NCI-H1092 (cell line): ENCODE data around the gene ACAD11.
"Not testable (repeated sequence)": the region's sequence is repeated elsewhere in the genome, so short reads cannot be mapped to it uniquely, and the experiment has no call there.

Source experiments
- DNase-seq: peaks from one replicate; lab custom pipeline; 2025; lab: John Stamatoyannopoulos, UW

ACAD11 gene

GRCh38 chr3:132645058-132645457 lies 14.6 kb downstream of the ACAD11 start:
- DNase-seq: no peak

DNA sequence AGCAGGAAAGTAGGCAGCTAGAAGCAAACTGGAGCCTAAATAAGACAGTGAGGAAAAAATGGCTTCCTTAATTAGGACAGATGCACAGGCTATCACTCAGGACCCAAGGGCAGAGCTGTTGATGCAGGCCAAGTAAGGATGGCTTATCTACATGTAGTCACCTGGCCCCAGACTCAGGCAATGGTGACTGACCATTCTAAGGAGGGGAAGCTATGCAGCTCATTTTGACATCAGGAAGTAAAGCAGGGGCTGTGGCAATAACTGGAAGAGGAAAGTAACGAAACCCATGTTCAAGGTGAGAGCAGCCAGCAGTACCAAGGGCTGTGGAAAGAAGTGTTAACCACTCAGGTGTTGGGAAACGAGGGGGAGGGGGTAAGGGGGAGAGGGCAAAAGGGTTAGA lies 16.2 kb downstream of the ACAD11 start:
- DNase-seq: no peak

DNA sequence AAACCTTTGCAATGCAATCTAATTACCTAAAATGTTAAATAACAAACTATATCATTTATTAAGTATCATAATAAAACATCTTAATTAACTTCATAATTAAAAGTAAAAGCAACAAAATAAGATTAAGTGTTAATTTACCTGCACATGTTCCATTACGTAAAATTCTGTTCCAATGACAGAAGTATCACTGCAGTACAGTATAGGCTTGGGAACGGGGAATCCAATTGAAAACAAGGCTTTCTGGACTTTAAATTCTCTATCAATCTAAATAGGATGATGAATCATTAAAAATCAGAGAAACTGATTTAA lies 17.1 kb downstream of the ACAD11 start:
- DNase-seq: no peak

- no peak for DNase-seq
These were observed 17.6 kb downstream of the ACAD11 start for GRCh38 chr3:132641837-132642538.

- DNase-seq: not testable (repeated sequence)
These were observed 18.2 kb downstream of the ACAD11 start for GRCh38 chr3:132641427-132641826.

GRCh38 chr3:132638706-132639105 lies 20.9 kb downstream of the ACAD11 start:
- no peak for DNase-seq

- DNase-seq: no peak
These were observed 22.0 kb downstream of the ACAD11 start for GRCh38 chr3:132637590-132637989.

DNA sequence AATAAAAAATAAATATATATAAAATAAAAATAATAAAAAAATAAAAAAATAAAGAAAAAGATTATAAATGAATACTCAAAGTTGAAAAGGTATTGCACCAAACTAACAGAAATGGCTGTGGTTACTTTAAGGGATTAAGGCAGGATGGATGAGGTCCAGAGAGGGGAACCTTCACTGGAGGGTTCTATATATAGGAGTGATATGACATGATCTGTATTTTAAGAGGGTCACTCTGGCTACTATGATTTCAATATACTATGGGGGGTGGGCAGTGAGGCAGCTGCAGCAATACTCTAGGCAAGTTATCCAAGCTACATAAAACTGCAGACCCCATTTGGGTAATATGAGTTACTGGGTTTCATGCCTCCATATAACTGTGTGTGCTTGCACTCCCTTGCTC lies 24.6 kb downstream of the ACAD11 start:
- DNase-seq: no peak

DNA sequence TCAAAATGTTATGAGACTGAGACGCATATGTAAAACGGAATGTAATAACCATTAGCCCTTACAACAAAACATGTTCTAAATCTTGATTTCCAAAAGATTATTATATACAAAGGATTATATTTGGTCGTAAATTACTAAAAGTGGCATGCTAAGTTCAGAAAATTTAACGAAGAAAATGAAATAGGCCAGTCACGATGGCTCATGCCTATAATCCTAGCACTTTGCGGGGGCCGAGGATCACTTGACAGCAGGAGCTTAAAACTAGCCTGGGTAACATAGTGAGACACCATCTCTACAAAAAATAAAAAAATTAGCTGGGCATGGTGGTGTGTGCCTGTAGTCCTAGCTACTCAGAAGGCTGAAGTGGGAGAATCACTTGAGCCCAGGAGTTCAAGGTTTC lies 29.0 kb downstream of the ACAD11 start:
- no peak for DNase-seq

DNA sequence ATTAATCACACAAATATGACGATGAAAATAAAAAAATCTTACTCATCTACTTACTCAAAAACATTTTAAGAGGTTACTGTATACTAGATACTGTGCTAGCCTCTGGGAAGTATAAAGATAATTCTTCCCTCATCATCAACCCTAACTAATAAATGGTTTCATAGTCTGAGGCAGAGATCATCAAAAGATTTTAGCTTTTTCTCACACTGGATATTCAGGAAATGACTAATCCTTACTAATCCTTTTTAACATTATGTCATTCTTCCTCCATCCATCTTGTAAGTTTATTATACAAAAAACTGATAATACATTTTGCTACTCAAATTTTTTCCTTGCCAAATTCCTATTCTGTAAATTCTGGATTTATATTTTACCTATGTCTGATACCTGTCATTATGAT lies 29.7 kb downstream of the ACAD11 start:
- DNase-seq: no peak

GRCh38 chr3:132628157-132628556 lies 31.5 kb downstream of the ACAD11 start:
- no peak for DNase-seq

- DNase-seq: no peak
These were observed 32.7 kb downstream of the ACAD11 start for GRCh38 chr3:132626955-132627354.

- DNase-seq: no peak
These were observed 34.0 kb downstream of the ACAD11 start for GRCh38 chr3:132625613-132626012.

GRCh38 chr3:132624790-132625189 lies 34.8 kb downstream of the ACAD11 start:
- DNase-seq: no peak

GRCh38 chr3:132623646-132624045 lies 36.0 kb downstream of the ACAD11 start:
- no peak for DNase-seq

- no peak for DNase-seq
These were observed 36.8 kb downstream of the ACAD11 start for GRCh38 chr3:132622761-132623160.

DNA sequence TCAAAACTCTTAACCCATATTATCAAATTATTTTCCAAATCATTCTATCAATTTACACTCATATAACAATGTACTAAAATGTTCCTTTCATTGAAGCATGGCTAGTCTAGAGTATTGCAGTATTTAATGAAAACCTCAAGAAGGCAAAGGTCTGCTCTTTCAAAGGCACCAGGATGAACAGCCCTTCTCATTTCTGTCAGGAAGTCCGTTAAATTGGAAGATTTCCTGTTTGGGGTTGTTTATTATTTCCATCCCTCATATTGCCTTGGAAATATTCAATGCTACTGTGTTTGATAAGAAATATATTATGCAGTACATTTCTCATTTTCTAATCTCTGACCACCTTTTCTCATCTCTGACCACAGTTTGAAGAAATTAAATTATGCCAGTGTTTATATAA lies 37.5 kb downstream of the ACAD11 start:
- DNase-seq: no peak

DNA sequence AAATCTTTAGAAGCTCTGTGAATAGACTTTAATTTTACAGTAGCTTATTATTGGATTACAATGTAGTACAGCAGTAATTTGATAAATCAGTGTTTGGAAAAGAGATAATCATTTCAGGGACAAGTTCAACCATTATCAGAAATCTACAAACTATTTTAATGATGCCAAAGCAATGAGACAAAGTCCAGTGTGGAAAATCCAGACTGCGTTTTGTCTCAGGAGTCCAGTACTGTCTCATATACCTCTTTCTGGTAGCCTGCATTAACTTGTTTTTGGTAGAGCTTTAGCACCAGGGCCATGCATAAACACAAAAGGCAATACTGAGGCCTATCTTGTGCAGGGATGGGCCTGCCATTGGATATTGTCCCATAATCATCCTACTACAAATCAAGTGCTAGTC lies 42.8 kb downstream of the ACAD11 start:
- DNase-seq: no peak

GRCh38 chr3:132615881-132616280 lies 43.7 kb downstream of the ACAD11 start:
- no peak for DNase-seq

DNA sequence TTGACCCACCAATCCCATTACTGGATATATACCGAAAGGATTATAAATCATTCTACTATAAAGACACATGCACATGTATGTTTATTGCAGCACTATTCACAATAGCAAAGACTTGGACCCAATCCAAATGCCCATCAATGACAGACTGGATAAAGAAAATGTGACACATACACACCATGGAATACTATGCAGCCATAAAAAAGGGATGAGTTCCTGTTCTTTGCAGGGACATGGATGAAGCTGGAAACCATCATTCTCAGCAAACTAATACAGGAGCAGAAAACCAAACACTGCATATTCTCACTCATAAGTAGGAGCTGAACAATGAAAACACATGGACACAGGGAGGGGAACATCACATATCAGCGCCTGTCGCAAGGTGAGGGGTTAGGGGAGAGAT lies 44.3 kb downstream of the ACAD11 start:
- DNase-seq: not testable (repeated sequence)

GRCh38 chr3:132606620-132607019 lies 53.0 kb downstream of the ACAD11 start:
- not testable (repeated sequence) for DNase-seq

DNA sequence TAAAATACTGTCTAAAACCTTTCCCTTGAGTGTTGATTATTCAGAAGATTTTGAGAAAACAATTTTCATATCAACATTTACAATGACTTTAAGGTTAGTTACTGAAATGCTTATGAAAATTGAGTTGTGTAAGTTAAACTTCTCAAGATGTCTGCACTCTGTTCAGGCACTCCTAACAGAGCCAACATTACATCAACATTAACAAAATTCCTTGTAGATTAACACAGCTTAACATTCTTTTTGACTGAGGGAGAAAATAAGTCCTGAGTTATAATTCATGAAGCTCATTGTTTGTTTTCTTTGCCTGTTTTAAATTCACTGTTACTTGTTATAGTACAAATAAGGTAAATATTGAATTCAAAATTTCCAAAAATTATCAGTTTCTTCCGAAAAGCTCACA lies 53.5 kb downstream of the ACAD11 start:
- DNase-seq: no peak

- no peak for DNase-seq
These were observed 54.2 kb downstream of the ACAD11 start for GRCh38 chr3:132605374-132605792.

DNA sequence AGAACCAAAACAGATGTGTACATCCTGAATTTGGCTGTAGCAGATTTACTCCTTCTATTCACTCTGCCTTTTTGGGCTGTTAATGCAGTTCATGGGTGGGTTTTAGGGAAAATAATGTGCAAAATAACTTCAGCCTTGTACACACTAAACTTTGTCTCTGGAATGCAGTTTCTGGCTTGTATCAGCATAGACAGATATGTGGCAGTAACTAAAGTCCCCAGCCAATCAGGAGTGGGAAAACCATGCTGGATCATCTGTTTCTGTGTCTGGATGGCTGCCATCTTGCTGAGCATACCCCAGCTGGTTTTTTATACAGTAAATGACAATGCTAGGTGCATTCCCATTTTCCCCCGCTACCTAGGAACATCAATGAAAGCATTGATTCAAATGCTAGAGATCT lies 59.0 kb downstream of the ACAD11 start:
- not testable (repeated sequence) for DNase-seq

DNA sequence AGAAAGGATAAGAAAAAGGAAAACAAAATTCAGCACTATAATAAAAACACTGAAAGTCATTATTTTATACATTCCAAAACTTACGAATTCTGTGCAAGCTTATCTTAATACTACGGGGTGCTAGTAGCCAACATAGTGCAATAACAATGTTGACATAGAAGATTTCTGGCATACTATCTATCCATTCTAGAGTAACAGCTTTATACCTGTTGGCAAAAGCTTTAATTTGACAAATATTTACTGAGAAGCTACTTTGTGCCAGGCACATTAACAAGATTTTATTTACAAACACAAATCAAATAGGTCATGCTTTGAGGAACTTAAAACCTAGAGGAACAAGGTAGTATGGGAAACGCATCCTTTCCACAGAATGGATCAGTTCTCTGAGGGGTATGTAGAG lies 61.4 kb downstream of the ACAD11 start:
- no peak for DNase-seq
